Amygdala (tissue), 56 donors: Measurements from ENCODE around the gene DQX1.
A peak's percentile ranks its signal among the peaks of the same experiment; 100 is the strongest.
"Not testable (repeated sequence)": the region's sequence is repeated elsewhere in the genome, so short reads cannot be mapped to it uniquely, and the experiment has no call there.

Experiments
- DNase-seq, 56 donors: peaks; one replicate each; lab custom pipeline; 2025; lab: John Stamatoyannopoulos, UW

DQX1 gene

DNA sequence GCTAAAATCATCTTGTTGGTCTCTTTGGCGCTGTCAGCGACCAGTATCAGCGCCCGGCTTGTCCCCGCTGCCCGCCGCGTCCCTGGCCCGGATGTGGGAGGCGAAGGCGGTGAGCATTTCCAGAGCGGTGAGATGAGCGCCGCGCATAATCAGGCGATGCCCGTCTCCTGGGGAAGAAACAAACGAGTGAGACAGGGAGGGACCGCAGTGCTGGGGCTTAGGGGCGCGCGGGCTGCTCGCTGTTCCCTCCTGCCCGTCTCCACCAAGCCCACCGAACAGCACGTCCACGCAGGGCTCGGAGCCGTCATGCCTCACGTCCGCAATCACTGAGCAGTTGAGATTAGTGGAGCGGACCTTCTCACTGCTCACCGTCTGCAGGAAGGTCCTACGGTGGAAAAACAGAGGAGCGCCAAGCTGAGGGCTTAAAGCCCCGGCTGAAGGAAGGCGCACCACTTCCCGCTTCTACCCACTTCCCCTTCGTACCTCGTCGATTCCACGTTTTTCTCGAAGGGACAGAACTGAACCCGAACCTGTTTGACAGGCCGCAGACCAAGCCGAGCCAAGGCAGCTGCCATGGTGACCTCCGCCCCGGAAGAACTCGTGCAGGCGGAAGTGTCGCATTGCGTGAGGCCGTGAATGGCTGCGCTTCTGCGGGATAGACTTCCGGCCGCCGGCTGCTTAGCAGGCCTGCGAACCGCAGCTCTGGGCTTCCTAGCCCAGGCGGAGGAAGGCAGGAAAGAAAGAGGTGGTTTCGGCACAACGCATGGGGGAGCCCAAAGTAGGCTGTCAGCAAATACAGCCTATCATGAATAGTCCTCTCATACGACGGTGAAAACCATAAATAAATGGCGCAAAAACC is 53.7 kb downstream of the DQX1 start, which contains the start of gene MRPL53:
Gene MRPL53 (minus strand): TSS at position 595 of the 859 bp plus-strand sequence. CDS start 20 bp downstream, at position 575.
- peak; percentile 37 to 95 (median 88) for DNase-seq

DNA sequence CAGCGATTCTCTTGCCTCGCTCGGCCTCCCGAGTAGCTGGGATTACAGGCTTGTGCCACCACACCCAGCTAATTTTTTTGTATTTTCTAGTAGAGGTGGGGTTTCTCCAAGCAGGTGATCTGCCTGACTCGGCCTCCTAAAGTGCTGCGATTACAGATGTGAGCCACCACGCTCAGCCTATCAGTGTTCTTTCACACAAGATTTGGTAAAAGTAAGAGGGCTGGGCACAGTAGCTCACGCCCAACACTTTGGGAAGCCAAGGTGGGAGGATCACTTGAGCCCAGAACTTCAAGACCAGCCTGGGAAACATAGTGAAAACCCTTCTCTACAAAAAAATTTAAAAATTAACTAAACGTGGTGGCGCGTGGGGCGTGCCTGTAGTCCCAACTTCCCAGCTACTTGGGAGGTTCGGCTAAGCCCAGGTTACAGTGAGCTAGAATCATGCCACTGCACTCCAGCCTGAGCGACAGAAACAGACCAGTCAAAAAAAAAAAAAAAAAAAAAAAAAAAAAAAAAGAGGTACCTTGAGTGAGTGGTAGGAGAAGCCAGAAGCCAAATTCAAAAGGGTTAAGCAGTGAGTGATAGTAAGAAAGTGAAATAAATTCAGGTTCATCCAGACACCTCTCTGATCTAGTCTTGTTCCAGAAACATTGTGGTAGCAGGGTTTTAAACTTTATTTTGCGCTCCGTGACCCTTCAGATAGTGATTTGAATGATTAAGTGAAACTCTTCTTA is 54.5 kb downstream of the DQX1 start:
- DNase-seq, result no peak

DNA sequence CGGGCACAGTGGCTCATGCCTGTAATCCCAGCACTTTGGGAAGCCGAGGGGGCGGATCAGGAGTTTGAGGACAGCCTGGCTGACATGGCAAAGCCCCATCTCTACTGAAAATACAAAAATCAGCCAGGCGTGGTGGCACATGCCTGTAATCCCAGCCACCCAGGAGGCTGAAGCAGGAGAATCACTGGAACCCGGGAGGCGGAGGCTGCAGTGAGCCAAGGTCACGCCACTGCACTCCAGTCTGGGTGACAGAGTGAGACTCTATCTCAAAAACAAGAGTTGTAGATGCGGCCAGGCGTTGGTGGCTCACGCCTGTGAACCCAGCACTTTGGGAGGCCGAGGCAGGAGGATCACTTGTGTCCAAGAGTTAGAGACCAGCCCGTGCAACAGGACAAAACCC is 55.3 kb downstream of the DQX1 start:
- not testable (repeated sequence) for DNase-seq
